ENCODE data around the gene DOK4. TPM values are rescaled to one million over a fixed set of nuclear protein-coding genes. Genes with fewer than 3 reads are reported as not detected.

Gene DOK4
- total and polyA plus RNA-seq, 2 donors (not counting 1 experiment from before 2014, with no cell fraction given): 1.6 to 2.5 TPM

GRCh38 chr16:57483725-57484514 lies 2.4 kb downstream of the DOK4 start:
- Histone ChIP-seq H3K4me1 (ENCODE audit: control insufficient read depth in 2 of 2, insufficient read depth in 2 of 2, low read length in 2 of 2) (peaks cover 21 to 27% of the 10 kb centered on the region in 2 donors), H3K4me3 (ENCODE audit: control extremely low read depth in 1 of 5, extremely low read depth in 1 of 5, insufficient read depth in 1 of 5, low read depth in 2 of 5, low read length in 4 of 5) (no peak overlapping the region), H3K36me3 (replicated peaks in 1 of 2; ENCODE audit: control extremely low read depth in 1 of 2, control insufficient read depth in 1 of 2, extremely low read depth in 1 of 2, insufficient read depth in 2 of 2, low read length in 1 of 2) (no peaks in the 10 kb centered on the region), H3K9ac (ENCODE audit: low read length) (no peak overlapping the region), H3K4me2 (replicated peaks; ENCODE audit: low read depth, low read length, poor library complexity, severe bottlenecking) (no peak overlapping the region), H3K27me3 (replicated peaks in 1 of 4; ENCODE audit: control extremely low read depth in 1 of 4, control insufficient read depth in 3 of 4, insufficient read depth in 4 of 4, low read length in 3 of 4) (peaks cover 0 to 22% (median 3%) of the 10 kb centered on the region in 4 experiments), H2AFZ (ENCODE audit: insufficient read depth, low read depth, low read length, poor library complexity, severe bottlenecking) (no peak overlapping the region), H3K27ac (ENCODE audit: low read length in 2 of 2) (no peak overlapping the region), H4K20me1 (ENCODE audit: control insufficient read depth, insufficient read depth, low read length, poor library complexity, severe bottlenecking) (no peaks in the 10 kb centered on the region), H3K9me3 (ENCODE audit: control extremely low read depth in 1 of 3, control insufficient read depth in 2 of 3, insufficient read depth in 1 of 3, low read length in 2 of 3) (no peaks in the 10 kb centered on the region), H3K79me2 (ENCODE audit: control insufficient read depth, insufficient read depth, low read length) (no peaks in the 10 kb centered on the region)
- ATAC-seq (ENCODE audit: low read depth): no peak
- Mint-ChIP-seq H3K9me3 (ENCODE audit: insufficient read depth) (no peaks in the 10 kb centered on the region), H3K4me1 (peaks cover 25% of the 10 kb centered on the region), H3K4me3 (no peak overlapping the region), H3K27ac (no peak overlapping the region), H3K27me3 (peaks cover 13% of the 10 kb centered on the region)
- ChIA-PET CTCF (no interaction called here), POLR2A (no interaction called here)
- no peak for DNase-seq
- TF ChIP-seq EZH2 (IDR thresholded peaks at IDR 0.05; ENCODE audit: borderline replicate concordance, insufficient read depth, low read depth, low read length, poor library complexity, severe bottlenecking): no peak
- no peak for TF ChIP-seq CTCF (IDR thresholded peaks at IDR 0.05)
- WGBS (ENCODE audit: insufficient coverage): 96% methylated on average over 15 of the region's 19 CpGs
- intact Hi-C loops (cut with micrococcal nuclease): no loop called here

GRCh38 chr16:57482845-57483545 lies 3.3 kb downstream of the DOK4 start:
- ATAC-seq (ENCODE audit: low read depth) (no peak), DNase-seq (no peak)
- ChIA-PET POLR2A (no interaction called here), CTCF (interaction anchor here (0.6 to 1.2 kb wide), 3 partner anchors 9 to 164 kb away, joined by 4 to 5 read pairs (median 4); no protein-coding TSS in a partner anchor)
- no peaks in the 10 kb centered on the region for H4K20me1 ChIP-seq (ENCODE audit: control insufficient read depth, insufficient read depth, low read length, poor library complexity, severe bottlenecking)
- WGBS (ENCODE audit: insufficient coverage): 96% methylated on average over 12 of the region's 14 CpGs
- H3K36me3 ChIP-seq (replicated peaks in 1 of 2; ENCODE audit: control extremely low read depth in 1 of 2, control insufficient read depth in 1 of 2, extremely low read depth in 1 of 2, insufficient read depth in 2 of 2, low read length in 1 of 2): no peaks in the 10 kb centered on the region
- H3K4me2 ChIP-seq (replicated peaks; ENCODE audit: low read depth, low read length, poor library complexity, severe bottlenecking): no peak overlapping the region
- no peak for TF ChIP-seq EZH2 (IDR thresholded peaks at IDR 0.05; ENCODE audit: borderline replicate concordance, insufficient read depth, low read depth, low read length, poor library complexity, severe bottlenecking)
- TF ChIP-seq CTCF (IDR thresholded peaks at IDR 0.05): no peak
- Mint-ChIP-seq H3K27ac (no peak overlapping the region), H3K9me3 (ENCODE audit: insufficient read depth) (no peaks in the 10 kb centered on the region), H3K4me1 (peaks cover 33% of the 10 kb centered on the region), H3K27me3 (peaks cover 17% of the 10 kb centered on the region), H3K4me3 (no peak overlapping the region)
- peaks cover 0 to 22% (median 3%) of the 10 kb centered on the region in 4 experiments for H3K27me3 ChIP-seq (replicated peaks in 1 of 4; ENCODE audit: control extremely low read depth in 1 of 4, control insufficient read depth in 3 of 4, insufficient read depth in 4 of 4, low read length in 3 of 4)
- no peak overlapping the region for H3K4me3 ChIP-seq (ENCODE audit: control extremely low read depth in 1 of 5, extremely low read depth in 1 of 5, insufficient read depth in 1 of 5, low read depth in 2 of 5, low read length in 4 of 5)
- no peaks in the 10 kb centered on the region for H3K79me2 ChIP-seq (ENCODE audit: control insufficient read depth, insufficient read depth, low read length)
- no peak overlapping the region for H3K9ac ChIP-seq (ENCODE audit: low read length)
- intact Hi-C loops (cut with micrococcal nuclease): no loop called here
- no peak overlapping the region for H3K27ac ChIP-seq (ENCODE audit: low read length in 2 of 2)
- H3K4me1 ChIP-seq (ENCODE audit: control insufficient read depth in 2 of 2, insufficient read depth in 2 of 2, low read length in 2 of 2): peaks cover 30 to 36% of the 10 kb centered on the region in 2 donors
- H2AFZ ChIP-seq (ENCODE audit: insufficient read depth, low read depth, low read length, poor library complexity, severe bottlenecking): no peak overlapping the region
- no peaks in the 10 kb centered on the region for H3K9me3 ChIP-seq (ENCODE audit: control extremely low read depth in 1 of 3, control insufficient read depth in 2 of 3, insufficient read depth in 1 of 3, low read length in 2 of 3)
